ENCODE measurements around the gene SHH.

SHH gene

GRCh38 chr7:155832581-155832981, 20.3 kb upstream of the SHH start:
- H3K9me3 ChIP-seq (ENCODE audit: control insufficient read depth in 2 of 2, low read length in 2 of 2), result no peaks in the 10 kb centered on the region
- H3K9ac ChIP-seq (ENCODE audit: low read length in 2 of 2), result no peak overlapping the region
- no peak overlapping the region for H3K4me3 ChIP-seq (ENCODE audit: low read length in 2 of 2)
- H3K27ac ChIP-seq (ENCODE audit: low read length), result no peak overlapping the region
- peaks cover 2 to 13% of the 10 kb centered on the region in 2 donors for H3K27me3 ChIP-seq (ENCODE audit: control insufficient read depth in 1 of 2, insufficient read depth in 2 of 2, low read length in 2 of 2)
- H3K4me1 ChIP-seq (ENCODE audit: control insufficient read depth, insufficient read depth, low read length), result no peaks in the 10 kb centered on the region
- no peaks in the 10 kb centered on the region for H3K36me3 ChIP-seq (ENCODE audit: control insufficient read depth in 2 of 2, insufficient read depth in 2 of 2, low read length in 2 of 2)

DNA sequence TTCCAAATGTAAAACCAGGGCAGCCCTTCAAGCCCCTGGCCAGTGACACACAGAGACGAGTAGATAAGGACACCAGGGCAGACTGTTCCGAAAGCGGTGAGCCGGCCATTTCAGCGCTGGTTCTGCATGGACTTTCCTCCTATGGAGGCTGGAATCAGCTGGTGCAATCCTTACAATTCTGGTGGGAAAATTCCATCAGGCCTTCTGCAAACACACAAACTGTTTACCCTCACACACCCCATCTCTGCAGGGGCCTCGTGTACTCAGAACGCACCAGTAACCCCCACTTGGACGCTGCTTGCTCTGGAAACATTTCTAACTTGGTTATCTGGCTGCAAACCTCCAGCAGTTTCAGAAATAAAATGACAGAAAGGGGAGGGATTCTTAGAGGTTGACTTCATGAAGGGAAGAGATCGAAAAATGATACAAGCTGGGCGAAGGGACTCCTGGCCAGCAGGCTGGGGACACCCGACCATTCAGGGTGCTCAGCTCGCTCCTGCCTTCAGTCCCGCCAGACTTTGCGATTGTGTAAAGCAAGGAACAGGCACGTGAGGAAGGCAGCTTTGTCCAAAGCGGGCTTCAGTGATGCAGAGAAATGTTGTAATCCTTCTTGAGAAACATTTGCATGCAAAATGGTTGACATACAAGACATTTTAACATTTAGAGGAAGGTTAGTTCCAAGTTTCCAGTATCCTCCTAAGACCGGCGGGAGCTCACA, 19.7 kb upstream of the SHH start:
- Histone ChIP-seq H3K9me3 (ENCODE audit: control insufficient read depth in 2 of 2, low read length in 2 of 2) (no peaks in the 10 kb centered on the region), H3K27me3 (ENCODE audit: control insufficient read depth in 1 of 2, insufficient read depth in 2 of 2, low read length in 2 of 2) (peaks cover 2 to 15% of the 10 kb centered on the region in 2 donors), H3K4me1 (ENCODE audit: control insufficient read depth, insufficient read depth, low read length) (no peaks in the 10 kb centered on the region), H3K27ac (ENCODE audit: low read length) (no peak overlapping the region), H3K4me3 (ENCODE audit: low read length in 2 of 2) (no peak overlapping the region), H3K36me3 (ENCODE audit: control insufficient read depth in 2 of 2, insufficient read depth in 2 of 2, low read length in 2 of 2) (no peaks in the 10 kb centered on the region), H3K9ac (ENCODE audit: low read length in 2 of 2) (no peak overlapping the region)

GRCh38 chr7:155830961-155831806, 18.9 kb upstream of the SHH start:
- Histone ChIP-seq H3K27ac (ENCODE audit: low read length) (no peak overlapping the region), H3K36me3 (ENCODE audit: control insufficient read depth in 2 of 2, insufficient read depth in 2 of 2, low read length in 2 of 2) (no peaks in the 10 kb centered on the region), H3K4me1 (ENCODE audit: control insufficient read depth, insufficient read depth, low read length) (no peaks in the 10 kb centered on the region), H3K4me3 (ENCODE audit: low read length in 2 of 2) (no peak overlapping the region), H3K9me3 (ENCODE audit: control insufficient read depth in 2 of 2, low read length in 2 of 2) (no peaks in the 10 kb centered on the region), H3K27me3 (ENCODE audit: control insufficient read depth in 1 of 2, insufficient read depth in 2 of 2, low read length in 2 of 2) (peaks cover 0 to 11% of the 10 kb centered on the region in 2 donors), H3K9ac (ENCODE audit: low read length in 2 of 2) (no peak overlapping the region)

GRCh38 chr7:155829796-155830470, 17.7 kb upstream of the SHH start:
- H3K9ac ChIP-seq (ENCODE audit: low read length in 2 of 2), result no peak overlapping the region
- no peaks in the 10 kb centered on the region for H3K4me1 ChIP-seq (ENCODE audit: control insufficient read depth, insufficient read depth, low read length)
- no peaks in the 10 kb centered on the region for H3K9me3 ChIP-seq (ENCODE audit: control insufficient read depth in 2 of 2, low read length in 2 of 2)
- no peaks in the 10 kb centered on the region for H3K36me3 ChIP-seq (ENCODE audit: control insufficient read depth in 2 of 2, insufficient read depth in 2 of 2, low read length in 2 of 2)
- H3K27me3 ChIP-seq (ENCODE audit: control insufficient read depth in 1 of 2, insufficient read depth in 2 of 2, low read length in 2 of 2), result peaks cover 0 to 12% of the 10 kb centered on the region in 2 donors
- no peak overlapping the region for H3K27ac ChIP-seq (ENCODE audit: low read length)
- no peak overlapping the region for H3K4me3 ChIP-seq (ENCODE audit: low read length in 2 of 2)

- no peak overlapping the region for H3K9ac ChIP-seq (ENCODE audit: low read length in 2 of 2)
- peaks cover 3 to 24% of the 10 kb centered on the region in 2 donors for H3K27me3 ChIP-seq (ENCODE audit: control insufficient read depth in 1 of 2, insufficient read depth in 2 of 2, low read length in 2 of 2)
Measured at GRCh38 chr7:155825336-155825735, 13.1 kb upstream of the SHH start.

DNA sequence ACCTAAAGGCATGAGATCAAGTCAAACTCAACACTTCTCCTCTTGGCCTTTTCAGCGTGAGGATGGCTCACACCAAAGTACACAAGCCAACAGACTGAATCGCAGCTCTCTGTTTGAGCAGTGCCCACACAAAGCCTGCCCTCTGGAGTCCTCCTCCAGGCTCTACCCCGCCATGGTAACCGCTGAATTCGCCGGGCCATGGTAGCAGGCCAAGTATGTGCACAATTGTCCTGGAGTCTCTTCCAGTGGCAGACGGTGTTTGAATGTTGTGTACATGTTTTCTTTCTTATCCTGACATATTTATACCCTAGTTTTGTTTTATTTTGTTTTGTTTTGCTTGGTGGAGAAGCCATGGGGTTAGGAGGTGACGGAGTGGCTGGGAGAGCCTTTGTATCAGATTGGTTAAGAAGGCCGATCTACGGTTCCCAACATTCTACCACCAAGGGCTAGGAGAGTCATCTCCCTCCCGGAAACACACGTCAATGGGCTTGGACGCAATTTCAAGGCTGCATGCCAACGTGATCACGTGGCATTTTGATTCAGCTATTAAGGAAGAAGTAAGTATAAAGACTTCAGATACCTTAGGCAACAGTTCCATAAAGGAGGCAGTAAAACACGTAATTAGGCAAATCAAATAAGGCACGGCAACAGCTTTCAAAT, 12.1 kb upstream of the SHH start:
- H3K27me3 ChIP-seq (ENCODE audit: control insufficient read depth in 1 of 2, insufficient read depth in 2 of 2, low read length in 2 of 2), result peaks cover 4 to 25% of the 10 kb centered on the region in 2 donors
- no peak overlapping the region for H3K4me3 ChIP-seq (ENCODE audit: low read length in 2 of 2)
- no peaks in the 10 kb centered on the region for H3K4me1 ChIP-seq (ENCODE audit: control insufficient read depth, insufficient read depth, low read length)
- no peak overlapping the region for H3K27ac ChIP-seq (ENCODE audit: low read length)
- no peaks in the 10 kb centered on the region for H3K9me3 ChIP-seq (ENCODE audit: control insufficient read depth in 2 of 2, low read length in 2 of 2)
- no peaks in the 10 kb centered on the region for H3K36me3 ChIP-seq (ENCODE audit: control insufficient read depth in 2 of 2, insufficient read depth in 2 of 2, low read length in 2 of 2)
- H3K9ac ChIP-seq (ENCODE audit: low read length in 2 of 2), result no peak overlapping the region

More at GRCh38 chr7:155825336-155825735, 13.1 kb upstream of the SHH start:
- no peaks in the 10 kb centered on the region for H3K4me1 ChIP-seq (ENCODE audit: control insufficient read depth, insufficient read depth, low read length)
- no peak overlapping the region for H3K27ac ChIP-seq (ENCODE audit: low read length)
- no peak overlapping the region for H3K4me3 ChIP-seq (ENCODE audit: low read length in 2 of 2)
- H3K9me3 ChIP-seq (ENCODE audit: control insufficient read depth in 2 of 2, low read length in 2 of 2), result no peaks in the 10 kb centered on the region
- no peaks in the 10 kb centered on the region for H3K36me3 ChIP-seq (ENCODE audit: control insufficient read depth in 2 of 2, insufficient read depth in 2 of 2, low read length in 2 of 2)

- Histone ChIP-seq H3K4me3 (ENCODE audit: low read length in 2 of 2) (no peak overlapping the region), H3K36me3 (ENCODE audit: control insufficient read depth in 2 of 2, insufficient read depth in 2 of 2, low read length in 2 of 2) (no peaks in the 10 kb centered on the region), H3K27me3 (ENCODE audit: control insufficient read depth in 1 of 2, insufficient read depth in 2 of 2, low read length in 2 of 2) (peaks cover 4 to 24% of the 10 kb centered on the region in 2 donors), H3K9me3 (ENCODE audit: control insufficient read depth in 2 of 2, low read length in 2 of 2) (no peaks in the 10 kb centered on the region), H3K9ac (ENCODE audit: low read length in 2 of 2) (no peak overlapping the region), H3K4me1 (ENCODE audit: control insufficient read depth, insufficient read depth, low read length) (no peaks in the 10 kb centered on the region), H3K27ac (ENCODE audit: low read length) (no peak overlapping the region)
Measured at GRCh38 chr7:155821851-155822250, 9.6 kb upstream of the SHH start.

GRCh38 chr7:155820788-155821187, 8.5 kb upstream of the SHH start:
- Histone ChIP-seq H3K9me3 (ENCODE audit: control insufficient read depth in 2 of 2, low read length in 2 of 2) (no peaks in the 10 kb centered on the region), H3K4me1 (ENCODE audit: control insufficient read depth, insufficient read depth, low read length) (no peaks in the 10 kb centered on the region), H3K4me3 (ENCODE audit: low read length in 2 of 2) (no peak overlapping the region), H3K9ac (ENCODE audit: low read length in 2 of 2) (no peak overlapping the region), H3K36me3 (ENCODE audit: control insufficient read depth in 2 of 2, insufficient read depth in 2 of 2, low read length in 2 of 2) (no peaks in the 10 kb centered on the region), H3K27me3 (ENCODE audit: control insufficient read depth in 1 of 2, insufficient read depth in 2 of 2, low read length in 2 of 2) (peaks cover 11 to 27% of the 10 kb centered on the region in 2 donors), H3K27ac (ENCODE audit: low read length) (no peak overlapping the region)

GRCh38 chr7:155820246-155820645, 8.0 kb upstream of the SHH start:
- no peaks in the 10 kb centered on the region for H3K4me1 ChIP-seq (ENCODE audit: control insufficient read depth, insufficient read depth, low read length)
- no peak overlapping the region for H3K27ac ChIP-seq (ENCODE audit: low read length)
- no peaks in the 10 kb centered on the region for H3K36me3 ChIP-seq (ENCODE audit: control insufficient read depth in 2 of 2, insufficient read depth in 2 of 2, low read length in 2 of 2)
- peaks cover 11 to 30% of the 10 kb centered on the region in 2 donors for H3K27me3 ChIP-seq (ENCODE audit: control insufficient read depth in 1 of 2, insufficient read depth in 2 of 2, low read length in 2 of 2)
- H3K9me3 ChIP-seq (ENCODE audit: control insufficient read depth in 2 of 2, low read length in 2 of 2), result no peaks in the 10 kb centered on the region
- H3K4me3 ChIP-seq (ENCODE audit: low read length in 2 of 2), result no peak overlapping the region
- H3K9ac ChIP-seq (ENCODE audit: low read length in 2 of 2), result no peak overlapping the region

DNA sequence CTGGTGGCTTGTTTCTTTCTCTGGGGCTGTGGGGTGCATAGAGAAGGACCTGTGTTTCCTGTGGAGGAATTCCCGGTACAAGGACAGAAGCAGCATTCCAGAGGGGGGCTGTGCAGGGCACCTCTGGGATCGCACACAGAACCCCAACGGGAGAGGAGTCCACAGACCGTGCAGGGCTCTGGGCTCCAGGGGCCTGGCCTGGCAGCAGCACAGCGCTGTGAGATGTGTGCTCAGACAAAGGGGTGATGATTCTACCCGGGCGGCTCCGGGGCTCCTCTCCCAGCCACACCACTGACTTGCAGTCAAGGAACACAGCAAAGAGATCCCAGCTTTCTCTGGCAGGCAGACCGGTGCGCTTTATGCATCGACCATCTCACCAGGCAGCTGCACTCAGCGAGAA, 6.9 kb upstream of the SHH start:
- Histone ChIP-seq H3K27me3 (ENCODE audit: control insufficient read depth in 1 of 2, insufficient read depth in 2 of 2, low read length in 2 of 2) (peaks cover 13 to 33% of the 10 kb centered on the region in 2 donors), H3K27ac (ENCODE audit: low read length) (no peak overlapping the region), H3K4me1 (ENCODE audit: control insufficient read depth, insufficient read depth, low read length) (no peaks in the 10 kb centered on the region), H3K36me3 (ENCODE audit: control insufficient read depth in 2 of 2, insufficient read depth in 2 of 2, low read length in 2 of 2) (no peaks in the 10 kb centered on the region), H3K9me3 (ENCODE audit: control insufficient read depth in 2 of 2, low read length in 2 of 2) (no peaks in the 10 kb centered on the region), H3K4me3 (ENCODE audit: low read length in 2 of 2) (no peak overlapping the region), H3K9ac (ENCODE audit: low read length in 2 of 2) (no peak overlapping the region)
